ENCODE measurements around the gene CENPC. TPM values are rescaled to one million over a fixed set of nuclear protein-coding genes. Genes with fewer than 3 reads are reported as not detected.

Gene CENPC
- total RNA-seq, 4 donors from 2014 or later = 17.5 to 67.3 (median 22.7) TPM

DNA sequence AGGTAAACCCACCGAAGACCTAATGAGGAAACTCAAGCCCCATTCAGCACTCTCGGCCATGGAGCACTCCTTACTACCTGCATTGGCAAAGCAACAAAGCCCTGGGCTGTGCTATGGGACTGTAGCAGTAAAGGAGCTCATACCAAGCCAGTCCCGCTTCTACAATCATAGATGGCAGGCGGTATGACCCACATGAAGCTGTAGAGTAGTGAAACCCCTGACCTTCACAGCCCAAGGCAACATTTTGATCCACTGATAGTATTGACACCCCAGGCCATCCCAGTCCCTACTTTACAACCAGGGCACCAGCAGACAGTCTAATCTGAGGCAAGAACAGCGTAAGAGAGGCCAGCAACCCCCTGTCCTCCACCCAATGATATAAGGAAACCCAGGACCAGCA is 25.2 kb downstream of the CENPC start:
- no peaks in the 10 kb centered on the region for H3K9me3 ChIP-seq
- no peaks in the 10 kb centered on the region for H3K4me1 ChIP-seq
- DNase-seq (ENCODE audit: low spot score in 2 of 2) = no peak
- H3K4me3 ChIP-seq = no peak overlapping the region
- TF ChIP-seq POLR2AphosphoS5 (IDR thresholded peaks at IDR 0.05) = no peak
- H3K36me3 ChIP-seq = peaks cover 42% of the 10 kb centered on the region
- WGBS = 92% methylated on average over 5 of the region's 5 CpGs
- no peaks in the 10 kb centered on the region for H3K27me3 ChIP-seq
- H3K27ac ChIP-seq = no peak overlapping the region

DNA sequence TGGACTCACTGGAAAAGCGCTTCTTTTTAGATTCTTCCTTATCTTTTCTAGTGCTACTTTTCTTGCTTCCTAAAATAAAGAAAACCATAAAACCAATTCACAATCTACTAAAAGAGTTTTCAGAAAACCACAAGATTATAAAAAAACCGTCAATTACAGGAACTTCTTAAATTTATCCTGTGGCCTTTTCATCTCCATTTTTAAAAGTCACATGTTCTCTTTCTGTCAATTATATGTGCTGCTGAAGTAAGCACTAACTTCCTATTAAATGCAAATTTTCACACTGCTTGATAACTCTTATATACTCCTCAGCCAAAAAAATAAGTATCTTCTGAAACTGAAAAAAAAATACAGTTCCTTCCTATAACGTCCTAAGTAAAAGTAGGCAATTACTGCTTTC is 32.8 kb downstream of the CENPC start:
- Histone ChIP-seq H3K27me3 (no peaks in the 10 kb centered on the region), H3K4me1 (no peaks in the 10 kb centered on the region), H3K36me3 (peaks cover 70% of the 10 kb centered on the region), H3K27ac (no peak overlapping the region), H3K9me3 (no peaks in the 10 kb centered on the region), H3K4me3 (no peak overlapping the region)
- no peak for DNase-seq (ENCODE audit: low spot score in 2 of 2)
- no peak for TF ChIP-seq EP300 (IDR thresholded peaks at IDR 0.05)
- TF ChIP-seq POLR2AphosphoS5 (IDR thresholded peaks at IDR 0.05) = no peak
- no peak for TF ChIP-seq POLR2A (IDR thresholded peaks at IDR 0.05)
- TF ChIP-seq, protein P1, sequence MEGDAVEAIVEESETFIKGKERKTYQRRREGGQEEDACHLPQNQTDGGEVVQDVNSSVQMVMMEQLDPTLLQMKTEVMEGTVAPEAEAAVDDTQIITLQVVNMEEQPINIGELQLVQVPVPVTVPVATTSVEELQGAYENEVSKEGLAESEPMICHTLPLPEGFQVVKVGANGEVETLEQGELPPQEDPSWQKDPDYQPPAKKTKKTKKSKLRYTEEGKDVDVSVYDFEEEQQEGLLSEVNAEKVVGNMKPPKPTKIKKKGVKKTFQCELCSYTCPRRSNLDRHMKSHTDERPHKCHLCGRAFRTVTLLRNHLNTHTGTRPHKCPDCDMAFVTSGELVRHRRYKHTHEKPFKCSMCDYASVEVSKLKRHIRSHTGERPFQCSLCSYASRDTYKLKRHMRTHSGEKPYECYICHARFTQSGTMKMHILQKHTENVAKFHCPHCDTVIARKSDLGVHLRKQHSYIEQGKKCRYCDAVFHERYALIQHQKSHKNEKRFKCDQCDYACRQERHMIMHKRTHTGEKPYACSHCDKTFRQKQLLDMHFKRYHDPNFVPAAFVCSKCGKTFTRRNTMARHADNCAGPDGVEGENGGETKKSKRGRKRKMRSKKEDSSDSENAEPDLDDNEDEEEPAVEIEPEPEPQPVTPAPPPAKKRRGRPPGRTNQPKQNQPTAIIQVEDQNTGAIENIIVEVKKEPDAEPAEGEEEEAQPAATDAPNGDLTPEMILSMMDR (IDR thresholded peaks at IDR 0.05) = no peak
- WGBS = 78% methylated on average over 3 of the region's 3 CpGs

DNA sequence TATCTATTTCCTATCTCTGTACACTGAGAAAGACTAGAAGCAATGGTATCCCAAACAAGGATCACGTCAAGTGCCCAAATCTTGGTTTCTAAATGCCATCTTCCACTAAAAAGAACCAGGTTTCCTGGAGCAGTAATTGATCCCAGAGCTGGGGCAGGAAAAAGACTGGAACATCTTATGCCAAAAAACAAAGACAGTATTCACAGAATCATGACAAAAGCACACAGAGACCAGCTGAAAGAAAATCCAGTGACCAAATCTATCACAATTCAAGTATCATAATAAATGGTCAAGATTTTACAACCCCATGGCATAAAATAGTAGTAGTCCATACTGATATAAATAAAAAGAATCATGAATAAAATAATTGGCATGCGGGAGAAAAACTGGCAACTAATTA is 44.9 kb downstream of the CENPC start:
- H3K9me3 ChIP-seq = no peaks in the 10 kb centered on the region
- WGBS = 83% methylated on average over 2 of the region's 2 CpGs
- no peak for DNase-seq (ENCODE audit: low spot score in 2 of 2)
- TF ChIP-seq POLR2AphosphoS5 (IDR thresholded peaks at IDR 0.05) (no peak), EP300 (IDR thresholded peaks at IDR 0.05) (no peak)
- TF ChIP-seq, protein P1 (IDR thresholded peaks at IDR 0.05) = no peak
- H3K27me3 ChIP-seq = no peaks in the 10 kb centered on the region
- no peaks in the 10 kb centered on the region for H3K4me1 ChIP-seq
- H3K36me3 ChIP-seq = peaks cover 38% of the 10 kb centered on the region
- no peak overlapping the region for H3K4me3 ChIP-seq
- no peak overlapping the region for H3K27ac ChIP-seq

DNA sequence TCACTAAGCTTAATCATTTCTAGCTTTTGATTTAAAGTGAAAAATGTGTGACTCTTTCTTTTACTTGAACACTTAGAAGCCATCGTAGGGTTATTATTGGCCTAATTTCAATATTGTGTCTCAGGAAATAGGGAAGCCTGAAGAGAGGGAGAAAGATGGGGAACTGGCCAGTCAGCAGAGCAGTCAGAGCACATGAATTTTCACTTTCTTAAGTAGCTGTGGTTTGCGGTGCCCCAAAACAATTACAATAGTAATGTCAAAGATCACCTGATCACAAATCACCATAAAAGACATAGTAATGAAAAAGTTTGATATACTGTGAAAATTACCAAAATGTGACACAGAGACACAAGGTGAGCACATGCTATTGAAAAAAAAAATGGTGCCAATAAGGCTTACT is 45.5 kb downstream of the CENPC start:
- no peak for DNase-seq (ENCODE audit: low spot score in 2 of 2)
- H3K4me1 ChIP-seq = no peaks in the 10 kb centered on the region
- no peaks in the 10 kb centered on the region for H3K27me3 ChIP-seq
- no peak overlapping the region for H3K4me3 ChIP-seq
- no peak overlapping the region for H3K27ac ChIP-seq
- peaks cover 34% of the 10 kb centered on the region for H3K36me3 ChIP-seq
- H3K9me3 ChIP-seq = no peaks in the 10 kb centered on the region
- WGBS = 82% methylated on average over 2 of the region's 2 CpGs
- TF ChIP-seq POLR2A (IDR thresholded peaks at IDR 0.05) = no peak
- TF ChIP-seq POLR2AphosphoS5 (IDR thresholded peaks at IDR 0.05) = no peak
- no peak for TF ChIP-seq EP300 (IDR thresholded peaks at IDR 0.05)
- TF ChIP-seq, protein P1 (IDR thresholded peaks at IDR 0.05) = no peak

DNA sequence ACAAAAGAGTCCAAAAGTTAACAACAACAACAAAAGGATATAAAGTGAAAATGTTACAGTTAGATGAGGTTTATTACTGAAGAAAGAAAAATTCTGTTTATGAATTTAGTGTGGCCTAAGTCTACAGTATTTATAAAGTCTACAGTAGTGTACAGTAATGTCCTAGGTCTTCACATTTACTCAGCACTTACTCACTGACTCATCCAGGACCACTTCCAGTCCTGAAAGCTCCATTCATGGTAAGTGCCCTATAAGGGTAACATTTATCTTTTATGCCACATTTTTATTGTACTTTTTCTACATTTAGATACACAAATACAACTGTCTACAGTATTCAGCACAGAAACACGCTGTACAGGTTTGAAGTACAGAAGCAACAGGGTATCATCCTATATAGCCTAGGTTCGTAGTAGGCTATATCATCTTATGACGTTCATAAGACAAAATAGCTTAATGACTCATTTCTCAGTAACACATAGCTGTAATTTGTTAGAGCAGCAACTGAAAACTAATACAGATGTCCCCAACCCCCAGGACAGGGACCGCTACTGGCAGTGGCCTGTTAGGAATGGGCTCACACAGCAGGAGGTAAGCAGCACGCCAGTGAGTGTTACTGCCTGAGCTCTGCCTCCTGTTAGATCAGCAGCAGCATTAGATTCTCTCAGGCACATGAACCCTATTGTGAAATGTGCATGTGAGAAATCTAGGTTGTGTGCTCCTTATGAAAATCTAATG is 61.3 kb downstream of the CENPC start:
- WGBS = 87% methylated on average over 5 of the region's 5 CpGs
- Histone ChIP-seq H3K4me1 (no peaks in the 10 kb centered on the region), H3K27ac (no peak overlapping the region), H3K36me3 (peaks cover 47% of the 10 kb centered on the region), H3K27me3 (no peaks in the 10 kb centered on the region), H3K9me3 (peaks cover 9% of the 10 kb centered on the region), H3K4me3 (no peak overlapping the region)
- DNase-seq (ENCODE audit: low spot score in 2 of 2) = no peak
- TF ChIP-seq, protein P1 (IDR thresholded peaks at IDR 0.05) = no peak
- no peak for TF ChIP-seq POLR2AphosphoS5 (IDR thresholded peaks at IDR 0.05)
- no peak for TF ChIP-seq EP300 (IDR thresholded peaks at IDR 0.05)
- no peak for TF ChIP-seq POLR2A (IDR thresholded peaks at IDR 0.05)

DNA sequence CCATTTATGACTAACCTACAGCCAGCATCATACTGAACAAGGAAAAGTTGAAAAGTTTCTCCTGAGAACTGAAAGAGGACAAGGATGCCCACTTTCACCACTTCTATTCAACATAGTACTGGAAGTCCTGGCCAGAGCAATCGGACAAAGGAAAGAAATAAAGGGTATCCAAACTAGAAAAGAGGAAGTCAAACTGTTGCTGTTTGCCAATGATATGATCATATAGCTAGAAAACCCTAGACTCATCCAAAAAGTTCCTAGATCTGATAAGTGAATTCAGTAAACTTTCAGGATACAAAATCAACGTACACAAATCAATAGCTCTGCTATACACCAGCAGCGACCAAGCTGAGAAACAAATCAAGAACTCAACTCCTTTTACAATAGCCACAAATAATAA is 64.5 kb downstream of the CENPC start:
- DNase-seq (ENCODE audit: low spot score in 2 of 2) = no peak
- TF ChIP-seq, protein P1 (IDR thresholded peaks at IDR 0.05) = no peak
- TF ChIP-seq EP300 (IDR thresholded peaks at IDR 0.05) (no peak), POLR2A (IDR thresholded peaks at IDR 0.05) (no peak), POLR2AphosphoS5 (IDR thresholded peaks at IDR 0.05) (no peak)
- Histone ChIP-seq H3K4me1 (no peaks in the 10 kb centered on the region), H3K27ac (no peak overlapping the region), H3K9me3 (peaks cover 10% of the 10 kb centered on the region), H3K4me3 (no peak overlapping the region), H3K36me3 (peaks cover 60% of the 10 kb centered on the region), H3K27me3 (no peaks in the 10 kb centered on the region)
- 94% methylated on average over 3 of the region's 3 CpGs for WGBS

Measured in suprapubic skin (tissue), 4 donors.